HEK293 (cell line): Measurements from ENCODE around the gene LLGL1.

Experiments used
- CTCF ChIA-PET: fragments of 350-600 bp; formaldehyde crosslinking; extraction: SDS; loops from one replicate; lab custom pipeline; 2021; ENCODE audit warnings: antibody characterized with exemption; lab: Yijun Ruan, JAX
- POLR2A ChIA-PET: fragments of 300-600 bp; formaldehyde crosslinking; extraction: SDS; loops from one replicate; lab custom pipeline; 2020; ENCODE audit warnings: antibody characterized with exemption, inconsistent platforms; lab: Yijun Ruan, JAX
- H3K27ac ChIP-seq: fragments of 200-500 bp; sonication (Bioruptor generic); 2 replicates; pipeline ENCODE4 v1.5.1; 2014; ENCODE audit warnings: low read depth, low read length, control low read depth, inconsistent platforms; ENCODE audit errors: extremely low read depth
- H3K36me3 ChIP-seq, 2 experiments: fragments of 200-500 bp in 1 of 2; sonication (Bioruptor generic) in 1 of 2; 1 replicate in 1 of 2; 2 replicates in 1 of 2; pipeline ENCODE4 v1.5.1; 2014 to 2017; ENCODE audit warnings: inconsistent platforms in 2 of 2, low read length in 2 of 2; ENCODE audit not compliant: control insufficient read depth in 2 of 2, insufficient read depth in 1 of 2
- H3K4me1 ChIP-seq: fragments of 200-500 bp; sonication (Bioruptor generic); 2 replicates; pipeline ENCODE4 v1.5.1; 2014; ENCODE audit warnings: mild to moderate bottlenecking, low read length, inconsistent platforms; ENCODE audit not compliant: control insufficient read depth, insufficient read depth
- H3K4me3 ChIP-seq: 2 replicates; pipeline ENCODE4 v1.5.1; 2011; ENCODE audit warnings: low read depth, mild to moderate bottlenecking, control low read depth, low read length, moderate library complexity
- H3K9me3 ChIP-seq: fragments of 200-500 bp; sonication (Bioruptor generic); 2 replicates; pipeline ENCODE4 v1.5.1; 2014; ENCODE audit warnings: low read depth, low read length, inconsistent platforms; ENCODE audit not compliant: control insufficient read depth, insufficient read depth
- BCL11B ChIP-seq: fragments of 450-650 bp; formaldehyde crosslinking; IDR thresholded peaks from 2 replicates; pipeline ENCODE4 v1.5.1; 2016; ENCODE audit warnings: low read depth, missing biosample characterization, missing genetic modification characterization
- ELK4 ChIP-seq: IDR thresholded peaks from 2 replicates; pipeline ENCODE4 v1.6.1; 2011; ENCODE audit warnings: mild to moderate bottlenecking, low read depth, low read length, borderline replicate concordance
- GLIS2 ChIP-seq: fragments of 450-650 bp; formaldehyde crosslinking; IDR thresholded peaks from 2 replicates; pipeline ENCODE4 v1.5.1; 2016; ENCODE audit warnings: missing biosample characterization, missing genetic modification characterization
- HOXC10 ChIP-seq: sonication (generic); formaldehyde crosslinking; IDR thresholded peaks from 2 replicates; pipeline ENCODE4 v1.8.1; 2023; ENCODE audit warnings: mild to moderate bottlenecking, missing genetic modification reagents
- IKZF3 ChIP-seq: fragments of 450-650 bp; IDR thresholded peaks from 2 replicates; pipeline ENCODE4 v1.5.0; 2018; ENCODE audit warnings: missing biosample characterization, mild to moderate bottlenecking, missing genetic modification characterization, moderate library complexity
- KLF7 ChIP-seq: fragments of 450-650 bp; formaldehyde crosslinking; IDR thresholded peaks from 2 replicates; pipeline ENCODE4 v1.5.1; 2016; ENCODE audit warnings: missing biosample characterization, missing genetic modification characterization, borderline replicate concordance
- KLF9 ChIP-seq: fragments of 450-650 bp; formaldehyde crosslinking; IDR thresholded peaks from 2 replicates; pipeline ENCODE4 v1.5.1; 2016; ENCODE audit warnings: missing biosample characterization, missing genetic modification characterization, low read depth
- PRDM6 ChIP-seq: fragments of 450-650 bp; formaldehyde crosslinking; IDR thresholded peaks from 2 replicates; pipeline ENCODE4 v1.5.1; 2017; ENCODE audit warnings: missing biosample characterization, missing genetic modification characterization
- RBAK ChIP-seq: fragments of 450-650 bp; formaldehyde crosslinking; IDR thresholded peaks from 2 replicates; pipeline ENCODE4 v1.5.1; 2016; ENCODE audit warnings: missing biosample characterization, missing genetic modification characterization
- SCRT2 ChIP-seq: fragments of 450-650 bp; formaldehyde crosslinking; IDR thresholded peaks from 2 replicates; pipeline ENCODE4 v1.5.1; 2016; ENCODE audit warnings: missing biosample characterization, missing genetic modification characterization
- SP3 ChIP-seq: fragments of 450-650 bp; formaldehyde crosslinking; IDR thresholded peaks from 2 replicates; pipeline ENCODE4 v1.5.1; 2016; ENCODE audit warnings: missing biosample characterization, missing genetic modification characterization
- TSHZ1 ChIP-seq: fragments of 450-650 bp; formaldehyde crosslinking; IDR thresholded peaks from 2 replicates; pipeline ENCODE4 v1.5.1; 2016; ENCODE audit warnings: missing biosample characterization, missing genetic modification characterization, borderline replicate concordance
- ZNF169 ChIP-seq: fragments of 450-650 bp; formaldehyde crosslinking; IDR thresholded peaks from 2 replicates; pipeline ENCODE4 v1.5.1; 2016; ENCODE audit warnings: missing biosample characterization, missing genetic modification characterization
- ZNF2 ChIP-seq: fragments of 450-650 bp; formaldehyde crosslinking; IDR thresholded peaks from 2 replicates; pipeline ENCODE4 v1.5.1; 2016; ENCODE audit warnings: missing biosample characterization, missing genetic modification characterization
- ZNF202 ChIP-seq: fragments of 450-650 bp; formaldehyde crosslinking; IDR thresholded peaks from 2 replicates; pipeline ENCODE4 v1.5.1; 2016; ENCODE audit warnings: missing biosample characterization, missing genetic modification characterization, borderline replicate concordance
- ZNF280D ChIP-seq: fragments of 450-650 bp; formaldehyde crosslinking; IDR thresholded peaks from 2 replicates; pipeline ENCODE4 v1.5.1; 2016; ENCODE audit warnings: missing biosample characterization, missing genetic modification characterization
- ZNF292 ChIP-seq: fragments of 450-650 bp; formaldehyde crosslinking; IDR thresholded peaks from 2 replicates; pipeline ENCODE4 v1.5.1; 2016; ENCODE audit warnings: low read depth, missing biosample characterization, missing genetic modification characterization, borderline replicate concordance
- ZNF510 ChIP-seq: fragments of 450-650 bp; formaldehyde crosslinking; IDR thresholded peaks from 2 replicates; pipeline ENCODE4 v1.5.1; 2018; ENCODE audit warnings: mild to moderate bottlenecking, missing genetic modification characterization, missing biosample characterization; ENCODE audit not compliant: insufficient replicate concordance
- ZNF624 ChIP-seq: fragments of 450-650 bp; formaldehyde crosslinking; IDR thresholded peaks from 2 replicates; pipeline ENCODE4 v1.5.1; 2017; ENCODE audit warnings: missing biosample characterization, missing genetic modification characterization
- ZNF664 ChIP-seq: fragments of 450-650 bp; formaldehyde crosslinking; IDR thresholded peaks from 2 replicates; pipeline ENCODE4 v1.5.1; 2016; ENCODE audit warnings: missing biosample characterization, missing genetic modification characterization

LLGL1 gene

GRCh38 chr17:18253187-18253884 lies 27.9 kb downstream of the LLGL1 start:
- ChIA-PET POLR2A (interaction anchor here (1.1 kb wide), 1 partner anchor 61 kb away, joined by 3 read pairs; the partner anchor contains the start of genes SMCR8 and TOP3A), CTCF (interaction anchor here (1.1 kb wide), 1 partner anchor 10 kb away, joined by 5 read pairs; no protein-coding TSS in a partner anchor)
- no peak overlapping the region for H3K4me3 ChIP-seq
- no peaks in the 10 kb centered on the region for H3K9me3 ChIP-seq
- no peak for TF ChIP-seq HOXC10 (CRISPR knock-in tag)
- TF ChIP-seq KLF7 (tag by site-specific recombination), result no peak
- no peak for TF ChIP-seq ZNF280D (tag by site-specific recombination)
- no peak for TF ChIP-seq ZNF664 (tag by site-specific recombination)
- H3K4me1 ChIP-seq, result peaks cover 9% of the 10 kb centered on the region
- peaks cover 9 to 86% of the 10 kb centered on the region in 2 experiments for H3K36me3 ChIP-seq
- H3K27ac ChIP-seq, result no peak overlapping the region

GRCh38 chr17:18253947-18254821 lies 28.7 kb downstream of the LLGL1 start:
- no peaks in the 10 kb centered on the region for H3K9me3 ChIP-seq
- POLR2A ChIA-PET, result interaction anchor here (1.1 kb wide), 1 partner anchor 61 kb away, joined by 3 read pairs; the partner anchor contains the start of genes SMCR8 and TOP3A
- peaks cover 9 to 78% of the 10 kb centered on the region in 2 experiments for H3K36me3 ChIP-seq
- no peak overlapping the region for H3K27ac ChIP-seq
- H3K4me3 ChIP-seq, result no peak overlapping the region
- CTCF ChIA-PET, result interaction anchor here (1.1 kb wide), 1 partner anchor 11 kb away, joined by 5 read pairs; no protein-coding TSS in a partner anchor
- peaks cover 12% of the 10 kb centered on the region for H3K4me1 ChIP-seq
- TF ChIP-seq ZNF169 (tag by site-specific recombination) (no peak), TSHZ1 (tag by site-specific recombination) (no peak), ZNF510 (tag by site-specific recombination) (no peak), RBAK (tag by site-specific recombination) (no peak), ZNF202 (tag by site-specific recombination) (no peak), ZNF292 (tag by site-specific recombination) (no peak), ELK4 (no peak), SCRT2 (tag by site-specific recombination) (peak; percentile 37; the same call in 1 of the 2 replicates), BCL11B (tag by site-specific recombination) (no peak), IKZF3 (no peak), ZNF624 (tag by site-specific recombination) (no peak), PRDM6 (tag by site-specific recombination) (no peak), GLIS2 (tag by site-specific recombination) (peak; percentile 23; the same call in 1 of the 2 replicates), ZNF2 (no peak), KLF9 (no peak), SP3 (tag by site-specific recombination) (no peak)
